Activated CD4-positive, alpha-beta T cell treated with anti-CD3 and anti-CD28 coated beads, Interleukin-2, amount 10 ng/mL, durations not matched to agents 7 days and 5 days (primary cell): Measurements from ENCODE around the gene PER1. TPM values are rescaled to one million over a fixed set of nuclear protein-coding genes. Genes with fewer than 3 reads are reported as not detected.
A peak's percentile ranks its signal among the peaks of the same experiment; 100 is the strongest.

Source experiments
- CTCF ChIA-PET: fragments of 350-600 bp; sonication (Branson Sonifier 250); formaldehyde crosslinking; loops from one replicate; lab custom pipeline; 2021; ENCODE audit warnings: antibody characterized with exemption; lab: Charles Lee
- POLR2A ChIA-PET: fragments of 350-600 bp; sonication (Branson Sonifier 250); formaldehyde crosslinking; loops from one replicate; lab custom pipeline; 2021; ENCODE audit warnings: antibody characterized with exemption; lab: Charles Lee
- DNase-seq: peaks from one replicate; pipeline ENCODE4 v3.0.0-alpha.2; 2020
- H3K27ac Mint-ChIP-seq: one replicate; pipeline ENCODE4 v1.8.0; 2021; ENCODE audit warnings: mild to moderate bottlenecking, moderate library complexity, mixed read lengths
- H3K27me3 Mint-ChIP-seq: one replicate; pipeline ENCODE4 v1.8.0; 2021; ENCODE audit warnings: mixed read lengths
- H3K36me3 Mint-ChIP-seq: one replicate; pipeline ENCODE4 v1.8.0; 2021; ENCODE audit warnings: low read depth, mixed read lengths
- H3K4me1 Mint-ChIP-seq: one replicate; pipeline ENCODE4 v1.8.0; 2021; ENCODE audit warnings: mixed read lengths
- H3K4me3 Mint-ChIP-seq: one replicate; pipeline ENCODE4 v1.8.0; 2021; ENCODE audit warnings: mild to moderate bottlenecking, moderate library complexity, mixed read lengths
- H3K9me3 Mint-ChIP-seq: one replicate; pipeline ENCODE4 v1.8.0; 2021; ENCODE audit warnings: mixed read lengths
- total RNA-seq, 2 experiments: library from RNA; stranded (reverse); gene quantifications; one replicate each; pipeline ENCODE4 v1.2.3, GENCODE V29; 2021

Gene PER1
- total RNA-seq, 2 experiments from 2014 or later: 26.9 to 28.7 TPM

DNA sequence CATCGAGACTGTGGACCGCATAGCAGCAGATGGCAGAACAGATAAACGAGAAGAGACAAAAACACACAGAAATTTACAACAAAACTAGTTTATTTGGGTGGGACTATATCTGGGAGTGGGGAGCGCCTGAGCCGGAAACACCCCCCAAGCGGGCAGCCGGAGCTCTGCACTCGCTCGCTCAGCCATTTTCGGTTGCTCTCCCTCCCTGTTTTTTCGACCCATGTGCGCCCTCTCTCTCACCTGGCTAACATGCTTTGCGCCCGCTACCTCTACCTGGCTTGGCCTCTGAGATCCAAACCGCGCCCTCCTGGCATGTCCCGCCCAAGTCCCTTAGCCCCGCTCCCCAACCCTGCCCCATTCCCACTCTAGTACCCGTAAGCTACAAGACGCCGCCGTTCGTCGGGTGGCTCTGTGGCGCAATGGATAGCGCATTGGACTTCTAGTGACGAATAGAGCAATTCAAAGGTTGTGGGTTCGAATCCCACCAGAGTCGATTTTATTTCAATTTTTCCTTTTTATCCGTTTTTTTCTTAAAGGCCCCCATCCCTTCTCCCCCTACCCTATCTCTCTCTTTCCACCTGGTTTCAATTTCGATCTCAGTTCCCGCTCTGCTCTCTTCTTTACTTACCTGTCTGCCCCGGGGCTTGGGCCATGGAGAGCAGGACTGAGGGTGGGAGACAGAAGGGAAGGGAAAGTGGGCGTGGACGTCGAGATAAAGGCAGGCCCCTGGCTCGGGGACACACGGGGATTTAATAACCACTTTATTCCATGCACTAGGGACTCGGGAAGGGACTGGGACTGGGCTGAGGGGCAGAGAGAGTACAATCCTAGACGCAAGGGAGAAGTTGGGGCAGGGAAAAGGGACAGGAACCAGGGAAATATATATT, 31.4 kb downstream of the PER1 start:
- Mint-ChIP-seq H3K36me3 (peaks cover 3% of the 10 kb centered on the region), H3K4me3 (peak overlapping the region; percentile 82), H3K9me3 (no peaks in the 10 kb centered on the region), H3K27me3 (peaks cover 65% of the 10 kb centered on the region), H3K27ac (peak overlapping the region; percentile 84), H3K4me1 (peaks cover 71% of the 10 kb centered on the region)
- peak; percentile 61 for DNase-seq
- POLR2A ChIA-PET: interaction anchor here (0.7 to 1.7 kb wide), 4 partner anchors 53 to 433 kb away, joined by 3 to 10 read pairs (median 5); partner anchors contain the start of genes AURKB, CTC1 and TP53
- CTCF ChIA-PET: interaction anchor here (1.6 to 5.8 kb wide), 17 partner anchors 11 to 174 kb away, joined by 4 to 32 read pairs (median 12); partner anchors contain the start of genes BORCS6 and SLC25A35

DNA sequence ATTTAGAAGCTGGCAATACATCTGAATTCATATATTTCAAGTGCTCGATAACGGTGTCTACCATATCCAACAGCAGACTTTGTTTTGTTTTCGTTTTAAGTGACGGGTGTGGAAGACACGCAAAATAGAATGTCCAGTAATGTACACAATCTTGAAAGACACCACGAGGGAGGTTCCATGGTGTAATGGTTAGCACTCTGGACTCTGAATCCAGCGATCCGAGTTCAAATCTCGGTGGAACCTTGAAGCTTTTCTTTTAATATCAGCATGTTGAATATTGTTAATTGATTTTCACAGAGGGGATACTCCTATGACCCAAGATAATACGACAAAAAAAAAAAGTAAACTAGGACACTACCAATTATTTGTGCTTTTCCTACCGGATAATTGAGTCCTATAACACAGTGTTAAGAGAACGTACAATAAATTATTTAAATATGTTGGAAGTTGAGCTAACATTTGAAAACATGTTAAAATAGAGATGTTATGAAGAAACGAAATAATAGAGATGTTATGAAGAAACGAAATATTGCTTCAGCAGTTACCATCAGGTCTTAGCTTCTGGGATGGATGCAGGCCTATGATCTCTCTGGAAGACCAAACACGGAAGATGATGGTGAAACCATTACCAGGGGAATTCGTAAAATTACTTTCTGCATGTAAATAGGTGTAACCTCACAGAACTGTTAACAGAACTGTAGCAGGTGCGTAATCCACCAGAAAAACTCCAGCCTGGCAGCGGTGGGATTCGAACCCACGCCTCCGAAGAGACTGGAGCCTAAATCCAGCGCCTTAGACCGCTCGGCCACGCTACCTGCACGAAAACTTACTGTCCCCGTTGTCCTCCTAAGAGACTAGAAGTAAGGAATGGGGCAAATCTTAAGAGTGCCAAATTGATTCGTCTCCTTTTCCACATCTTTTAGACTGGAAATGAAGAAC, 32.4 kb downstream of the PER1 start:
- peaks cover 62% of the 10 kb centered on the region for H3K4me1 Mint-ChIP-seq
- CTCF ChIA-PET: interaction anchor here (0.6 to 5.8 kb wide), 42 partner anchors 10 to 681 kb away, joined by 3 to 32 read pairs (median 5); partner anchors contain the start of genes AURKB, BORCS6, CTC1 and PFAS
- DNase-seq: peak; percentile 86

DNA sequence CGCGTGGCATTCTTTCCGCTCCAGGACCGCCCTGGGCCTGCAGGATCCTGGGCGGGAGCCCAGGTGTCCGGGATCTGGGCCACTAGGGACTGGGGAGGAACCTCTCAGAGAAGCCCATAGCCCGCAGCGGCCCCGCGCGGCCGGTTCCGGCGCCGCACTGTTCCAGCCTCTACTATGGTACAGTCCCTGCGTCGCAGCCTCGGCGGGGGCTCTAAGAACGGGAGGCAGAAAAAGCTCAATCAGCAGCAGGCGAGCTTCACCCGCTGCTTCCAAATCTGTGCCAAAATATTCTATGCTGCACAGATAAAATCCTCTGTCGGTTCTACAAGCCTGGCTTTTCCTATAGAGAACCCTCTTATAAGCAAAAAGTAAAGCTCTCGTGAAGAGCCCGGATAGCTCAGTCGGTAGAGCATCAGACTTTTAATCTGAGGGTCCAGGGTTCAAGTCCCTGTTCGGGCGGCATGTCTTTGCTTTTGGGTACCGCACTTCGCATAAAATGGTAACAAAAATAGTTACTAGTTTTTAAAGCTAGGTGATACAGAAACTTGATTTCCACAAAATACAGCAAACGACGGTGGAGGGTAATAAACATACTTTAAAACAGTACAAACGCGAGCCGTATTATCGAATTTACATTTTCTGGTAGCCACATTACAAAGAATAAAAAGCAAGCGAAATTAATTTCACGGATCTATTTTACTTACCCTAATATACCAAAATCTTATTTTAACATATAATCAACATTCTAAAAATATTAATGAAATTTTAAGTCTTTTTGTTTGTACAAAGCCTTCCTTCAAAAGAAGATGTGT, 33.2 kb downstream of the PER1 start:
- Mint-ChIP-seq H3K27ac (peak overlapping the region; percentile 88), H3K9me3 (no peaks in the 10 kb centered on the region), H3K27me3 (peaks cover 65% of the 10 kb centered on the region), H3K4me1 (peaks cover 53% of the 10 kb centered on the region), H3K36me3 (no peaks in the 10 kb centered on the region), H3K4me3 (peak overlapping the region; percentile 85)
- ChIA-PET CTCF (interaction anchor here (0.6 to 5.8 kb wide), 43 partner anchors 8 to 470 kb away, joined by 3 to 32 read pairs (median 5); partner anchors contain the start of genes AURKB, BORCS6, CTC1 and PFAS), POLR2A (interaction anchor here (0.6 to 1.7 kb wide), 4 partner anchors 54 to 128 kb away, joined by 3 to 10 read pairs (median 6); partner anchors contain the start of genes AURKB, BORCS6 and CTC1)
- DNase-seq: peak; percentile 86

More for the DNA sequence above, 32.4 kb downstream of the PER1 start:
- H3K4me3 Mint-ChIP-seq: peak overlapping the region; percentile 82
- H3K36me3 Mint-ChIP-seq: no peaks in the 10 kb centered on the region
- H3K27ac Mint-ChIP-seq: peak overlapping the region; percentile 84
- POLR2A ChIA-PET: interaction anchor here (0.6 to 1.7 kb wide), 5 partner anchors 53 to 432 kb away, joined by 3 to 10 read pairs (median 5); partner anchors contain the start of genes AURKB, BORCS6, CTC1 and TP53
- H3K27me3 Mint-ChIP-seq: peaks cover 68% of the 10 kb centered on the region
- no peaks in the 10 kb centered on the region for H3K9me3 Mint-ChIP-seq

DNA sequence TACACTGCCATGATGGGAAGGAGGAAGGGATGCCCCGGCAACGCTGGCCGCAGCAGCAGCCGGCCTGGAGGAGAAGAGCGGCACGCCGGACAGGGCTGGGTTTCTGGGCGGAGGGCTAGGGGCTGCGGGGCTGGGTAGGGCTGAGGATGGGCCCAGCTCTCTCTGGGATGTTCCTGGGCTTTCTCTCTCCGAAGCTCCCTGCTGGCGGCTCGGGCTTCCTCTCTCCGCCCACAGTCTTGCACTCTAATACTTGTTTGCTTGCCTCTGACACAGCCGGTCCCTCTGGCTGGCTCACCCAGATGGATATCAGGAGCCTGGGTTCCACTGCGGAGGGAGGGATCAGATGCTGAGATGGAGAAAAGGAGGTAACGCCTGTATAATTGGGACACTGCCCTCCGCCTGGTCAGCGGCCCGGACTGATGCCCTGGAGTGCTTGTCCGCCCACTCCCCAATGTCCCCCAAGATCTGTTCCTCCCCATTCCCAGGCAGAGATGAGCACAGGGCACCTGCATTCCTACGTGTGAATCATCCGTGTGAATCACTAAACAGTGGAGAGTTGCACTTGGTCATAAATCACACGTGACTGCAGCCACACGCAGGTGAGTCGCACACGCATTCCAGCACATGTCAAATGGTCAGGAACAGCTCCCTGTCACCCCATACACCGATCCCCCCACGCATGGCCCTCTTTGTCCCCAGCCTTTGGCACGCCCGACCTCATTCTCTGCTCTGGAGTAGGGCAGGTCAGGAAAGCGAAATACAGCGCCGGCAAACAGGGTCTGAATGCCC, 34.0 kb downstream of the PER1 start, which contains the start of gene ALOXE3:
Gene ALOXE3 (minus strand): TSS at position 535 of the 789 bp plus-strand sequence. CDS start 524 bp downstream, at position 11.
- H3K4me3 Mint-ChIP-seq: peak within 1 kb of the TSS; percentile 85
- CTCF ChIA-PET: interaction anchor here (0.6 to 5.8 kb wide), 24 partner anchors 8 to 431 kb away, joined by 3 to 32 read pairs (median 6); partner anchors contain the start of genes AURKB, BORCS6, CTC1 and PFAS
- H3K27ac Mint-ChIP-seq: peak within 1 kb of the TSS; percentile 88
- DNase-seq: no peak
- H3K36me3 Mint-ChIP-seq: no peaks in the 10 kb centered on the region
- peaks cover 62% of the 10 kb centered on the region for H3K27me3 Mint-ChIP-seq
- H3K4me1 Mint-ChIP-seq: peaks cover 45% of the 10 kb centered on the region
- no peaks in the 10 kb centered on the region for H3K9me3 Mint-ChIP-seq
- POLR2A ChIA-PET: no interaction called here

DNA sequence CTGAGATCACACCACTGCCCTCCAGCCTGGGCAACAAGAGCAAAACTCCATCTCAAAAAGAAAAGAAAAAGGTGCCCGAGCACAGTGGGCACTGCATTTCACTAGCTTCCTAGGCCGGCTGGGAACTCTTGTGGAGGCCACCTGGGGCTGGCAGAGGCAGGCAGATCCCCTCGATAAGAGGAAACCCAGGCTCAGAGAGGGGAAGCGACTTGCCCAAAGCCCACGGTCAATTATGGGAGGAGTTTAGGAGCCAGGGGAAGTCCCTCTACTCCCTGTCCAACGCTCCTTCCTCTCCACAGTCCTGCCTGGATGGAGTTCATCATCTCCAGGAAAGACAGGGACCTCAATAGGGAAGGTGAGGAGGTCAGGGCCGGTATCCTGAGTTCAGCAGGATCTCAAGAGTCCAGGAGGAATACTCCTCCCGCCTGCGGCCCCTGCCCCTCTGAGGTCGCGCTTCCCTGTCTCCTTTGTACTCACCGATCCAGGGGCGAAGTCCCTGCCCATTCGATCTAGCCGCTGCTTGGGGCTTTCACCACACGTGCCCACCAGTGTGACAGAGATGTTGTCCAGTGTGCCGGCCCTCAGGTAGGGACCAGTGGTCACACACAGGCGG, 34.7 kb downstream of the PER1 start:
- peaks cover 62% of the 10 kb centered on the region for H3K27me3 Mint-ChIP-seq
- no peak overlapping the region for H3K27ac Mint-ChIP-seq
- H3K4me3 Mint-ChIP-seq: peak overlapping the region; percentile 85
- no peaks in the 10 kb centered on the region for H3K36me3 Mint-ChIP-seq
- no peaks in the 10 kb centered on the region for H3K9me3 Mint-ChIP-seq
- ChIA-PET CTCF (interaction anchor here (0.6 to 5.8 kb wide), 10 partner anchors 7 to 81 kb away, joined by 3 to 32 read pairs (median 4); partner anchors contain the start of gene BORCS6), POLR2A (no interaction called here)
- DNase-seq: no peak
- H3K4me1 Mint-ChIP-seq: peaks cover 39% of the 10 kb centered on the region

DNA sequence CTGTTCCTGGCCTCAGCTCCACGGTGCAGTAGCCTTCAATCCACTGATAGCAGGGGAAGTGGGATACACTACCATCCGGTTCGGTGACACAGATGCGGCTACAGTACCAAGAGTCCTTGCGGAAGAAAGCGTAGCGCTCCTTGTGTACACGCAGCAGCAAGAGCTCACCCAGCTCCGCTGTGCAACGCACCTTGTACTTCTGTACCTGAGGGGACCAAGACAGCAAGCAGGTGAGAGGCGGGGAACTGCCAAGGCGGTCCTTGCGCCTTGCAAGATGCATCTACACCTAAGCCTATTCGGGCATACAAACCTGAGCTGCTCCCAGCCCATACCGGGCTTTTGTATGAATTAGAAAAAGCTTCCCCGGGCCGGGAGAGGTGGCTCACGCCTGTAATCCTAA, 35.4 kb downstream of the PER1 start:
- H3K36me3 Mint-ChIP-seq: no peaks in the 10 kb centered on the region
- CTCF ChIA-PET: interaction anchor here (1.0 to 5.8 kb wide), 4 partner anchors 13 to 82 kb away, joined by 3 to 27 read pairs (median 4); no protein-coding TSS in a partner anchor
- no peak overlapping the region for H3K27ac Mint-ChIP-seq
- DNase-seq: no peak
- POLR2A ChIA-PET: no interaction called here
- peaks cover 36% of the 10 kb centered on the region for H3K4me1 Mint-ChIP-seq
- no peak overlapping the region for H3K4me3 Mint-ChIP-seq
- H3K27me3 Mint-ChIP-seq: peaks cover 62% of the 10 kb centered on the region
- no peaks in the 10 kb centered on the region for H3K9me3 Mint-ChIP-seq

DNA sequence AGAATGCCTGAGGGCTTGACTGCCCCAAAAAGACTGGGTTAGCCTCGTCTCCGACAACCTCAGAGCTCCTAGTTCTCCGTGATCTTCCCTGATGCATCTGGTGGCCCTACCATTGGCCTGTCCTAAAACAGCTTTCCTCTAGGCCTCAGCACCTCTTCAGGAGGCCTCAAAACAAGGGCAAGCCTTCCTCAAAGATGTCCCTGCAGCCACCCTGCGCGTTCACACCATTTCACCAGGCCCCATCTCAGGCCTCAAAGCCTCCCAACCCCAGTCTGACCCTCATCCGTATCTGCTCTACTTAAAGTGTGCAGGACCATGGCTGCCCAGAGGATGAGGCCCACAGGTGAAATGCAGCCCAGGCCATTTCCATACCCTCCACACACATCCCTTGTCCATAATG, 41.3 kb downstream of the PER1 start:
- no peaks in the 10 kb centered on the region for H3K36me3 Mint-ChIP-seq
- CTCF ChIA-PET: interaction anchor here (0.6 to 2.9 kb wide), 19 partner anchors 8 to 640 kb away, joined by 3 to 32 read pairs (median 3); partner anchors contain the start of genes ALOXE3, TP53 and WRAP53
- H3K27me3 Mint-ChIP-seq: peaks cover 47% of the 10 kb centered on the region
- DNase-seq: no peak
- peaks cover 3% of the 10 kb centered on the region for H3K4me1 Mint-ChIP-seq
- H3K27ac Mint-ChIP-seq: no peak overlapping the region
- no peak overlapping the region for H3K4me3 Mint-ChIP-seq
- H3K9me3 Mint-ChIP-seq: no peaks in the 10 kb centered on the region
- POLR2A ChIA-PET: no interaction called here

DNA sequence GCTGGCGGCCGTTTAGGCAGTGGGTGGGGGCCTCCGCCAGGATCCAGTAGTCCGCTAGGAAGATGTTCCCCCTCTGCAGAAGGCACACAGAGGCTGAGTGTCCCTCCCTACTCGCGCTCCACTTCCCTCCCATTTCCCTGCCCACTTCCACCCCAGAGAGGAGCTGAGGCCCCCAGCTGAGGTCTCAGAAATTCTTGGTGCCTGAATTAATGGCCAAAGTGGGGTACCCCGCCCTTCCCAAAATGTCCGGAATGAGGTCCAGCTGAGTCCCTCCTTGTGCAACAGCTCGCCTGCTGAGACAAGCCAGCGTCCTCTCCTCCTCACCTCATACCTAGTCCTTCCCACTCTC, 41.8 kb downstream of the PER1 start:
- Mint-ChIP-seq H3K36me3 (no peaks in the 10 kb centered on the region), H3K9me3 (no peaks in the 10 kb centered on the region), H3K27ac (no peak overlapping the region), H3K4me1 (peaks cover 3% of the 10 kb centered on the region), H3K27me3 (peaks cover 43% of the 10 kb centered on the region), H3K4me3 (no peak overlapping the region)
- POLR2A ChIA-PET: no interaction called here
- CTCF ChIA-PET: interaction anchor here (0.6 to 2.9 kb wide), 19 partner anchors 9 to 639 kb away, joined by 3 to 32 read pairs (median 3); partner anchors contain the start of genes ALOXE3, TP53 and WRAP53
- no peak for DNase-seq

DNA sequence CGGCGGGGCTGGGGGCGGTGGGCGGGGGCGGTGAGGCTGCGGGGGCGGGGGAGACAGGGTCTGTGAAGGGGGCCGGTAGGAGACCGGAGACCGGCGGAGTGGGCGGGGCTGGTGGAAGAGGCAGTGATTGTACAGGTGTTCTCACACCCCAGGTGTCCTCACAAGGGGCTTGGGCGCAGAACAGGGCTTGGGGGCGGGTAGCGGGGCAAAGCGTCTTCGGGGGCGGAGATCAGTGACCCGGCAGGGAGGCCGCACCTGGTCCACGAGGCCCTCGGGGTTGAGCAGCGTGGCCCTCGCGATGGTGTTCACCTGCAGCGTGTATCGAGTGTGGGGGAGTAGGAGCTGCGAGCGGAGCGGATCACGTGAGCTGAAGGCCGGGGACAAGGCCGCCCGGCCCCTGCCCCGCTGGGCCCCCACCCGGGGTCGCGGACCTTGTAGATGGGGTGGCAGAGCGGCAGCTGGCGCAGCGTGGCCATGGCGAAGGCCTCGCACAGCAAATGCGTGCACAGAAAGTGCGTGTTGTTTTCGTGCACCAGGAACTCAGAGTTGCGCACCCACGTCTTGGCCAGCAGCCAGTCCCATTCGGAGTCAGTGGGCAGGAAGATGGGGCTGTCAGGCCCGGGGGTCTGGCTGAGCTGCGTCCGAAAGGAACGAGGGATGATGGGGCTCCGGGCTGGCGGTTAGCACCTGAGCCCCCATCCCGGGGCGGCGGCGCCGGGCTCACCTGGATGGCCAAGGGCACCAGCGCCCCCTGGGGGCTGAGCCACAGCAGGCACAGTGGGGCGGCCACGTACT, 42.3 kb downstream of the PER1 start:
- POLR2A ChIA-PET: no interaction called here
- Mint-ChIP-seq H3K36me3 (no peaks in the 10 kb centered on the region), H3K27me3 (peaks cover 37% of the 10 kb centered on the region), H3K27ac (no peak overlapping the region), H3K4me3 (peak overlapping the region; percentile 17), H3K9me3 (no peaks in the 10 kb centered on the region), H3K4me1 (peaks cover 6% of the 10 kb centered on the region)
- peak; percentile 79 for DNase-seq
- CTCF ChIA-PET: interaction anchor here (0.5 to 2.9 kb wide), 17 partner anchors 9 to 499 kb away, joined by 3 to 32 read pairs (median 4); partner anchors contain the start of genes ALOXE3, TP53 and WRAP53
